HG03066 (cell line): ENCODE measurements around the gene CLCN1.

Source experiments
- ATAC-seq: cut with Tn5 transposase; IDR thresholded peaks from one replicate; pipeline ENCODE4 v1.9.1; 2021; ENCODE audit warnings: low read depth; ENCODE audit not compliant: unreplicated experiment

The CLCN1 gene

GRCh38 chr7:143361552-143362130, 45.7 kb downstream of the CLCN1 start:
- no peak for ATAC-seq

- no peak for ATAC-seq
Measured at GRCh38 chr7:143362131-143363015, 46.5 kb downstream of the CLCN1 start, which contains the start of gene FAM131B. FAM131B (minus strand) TSS chr7:143362713; CDS start chr7:143362603, 110 bp downstream.

- no peak for ATAC-seq
Measured at GRCh38 chr7:143363016-143363937, 47.4 kb downstream of the CLCN1 start.

- ATAC-seq, result no peak
Measured at GRCh38 chr7:143367972-143368371, 52.1 kb downstream of the CLCN1 start.

GRCh38 chr7:143368387-143368786, 52.5 kb downstream of the CLCN1 start:
- ATAC-seq, result no peak

GRCh38 chr7:143369678-143370651, 54.1 kb downstream of the CLCN1 start:
- no peak for ATAC-seq

- no peak for ATAC-seq
Measured at GRCh38 chr7:143372070-143372469, 56.2 kb downstream of the CLCN1 start.

- no peak for ATAC-seq
Measured at GRCh38 chr7:143373255-143373794, 57.4 kb downstream of the CLCN1 start.

- ATAC-seq, result no peak
Measured at GRCh38 chr7:143374561-143374960, 58.6 kb downstream of the CLCN1 start.

GRCh38 chr7:143375298-143376034, 59.6 kb downstream of the CLCN1 start:
- ATAC-seq, result no peak

- ATAC-seq, result no peak
Measured at GRCh38 chr7:143376396-143376795, 60.5 kb downstream of the CLCN1 start.

GRCh38 chr7:143379611-143380259, 63.8 kb downstream of the CLCN1 start:
- ATAC-seq, result peak; percentile 1

- peak; percentile 57 for ATAC-seq
Measured at GRCh38 chr7:143380260-143380645, 64.3 kb downstream of the CLCN1 start.

- peak; percentile 72 for ATAC-seq
Measured at GRCh38 chr7:143380646-143381426, 64.9 kb downstream of the CLCN1 start, which contains the start of gene ZYX. ZYX (plus strand) TSS chr7:143381345; CDS start chr7:143381572, 227 bp downstream.

GRCh38 chr7:143381427-143382125, 65.7 kb downstream of the CLCN1 start:
- peak; percentile 12 for ATAC-seq

GRCh38 chr7:143382126-143382790, 66.3 kb downstream of the CLCN1 start:
- no peak for ATAC-seq
